ENCODE results near the gene DICER1.

DNA sequence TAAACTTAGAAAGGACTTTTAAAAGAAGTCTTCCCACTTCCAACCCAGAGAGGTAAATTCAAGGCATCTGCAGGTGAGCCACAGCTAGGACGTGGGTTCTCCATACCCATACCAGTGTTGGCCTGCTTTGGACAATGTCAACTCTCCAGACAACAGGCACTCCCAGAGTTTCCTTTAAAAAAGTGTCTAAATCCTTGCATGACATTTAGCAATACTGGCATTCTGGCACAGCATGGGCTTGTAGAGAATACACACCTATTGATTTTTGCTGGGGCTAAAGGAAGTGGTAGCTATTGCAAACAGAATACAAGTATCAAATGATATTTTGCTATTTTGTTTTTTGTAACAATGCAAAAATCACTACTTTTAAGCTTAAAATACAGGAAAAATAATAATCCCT lies 25.8 kb upstream of the DICER1 start:
- TF ChIP-seq EZH2 (IDR thresholded peaks at IDR 0.05; ENCODE audit: borderline replicate concordance, low read depth, low read length, severe bottlenecking), result no peak
- TF ChIP-seq, protein P1, sequence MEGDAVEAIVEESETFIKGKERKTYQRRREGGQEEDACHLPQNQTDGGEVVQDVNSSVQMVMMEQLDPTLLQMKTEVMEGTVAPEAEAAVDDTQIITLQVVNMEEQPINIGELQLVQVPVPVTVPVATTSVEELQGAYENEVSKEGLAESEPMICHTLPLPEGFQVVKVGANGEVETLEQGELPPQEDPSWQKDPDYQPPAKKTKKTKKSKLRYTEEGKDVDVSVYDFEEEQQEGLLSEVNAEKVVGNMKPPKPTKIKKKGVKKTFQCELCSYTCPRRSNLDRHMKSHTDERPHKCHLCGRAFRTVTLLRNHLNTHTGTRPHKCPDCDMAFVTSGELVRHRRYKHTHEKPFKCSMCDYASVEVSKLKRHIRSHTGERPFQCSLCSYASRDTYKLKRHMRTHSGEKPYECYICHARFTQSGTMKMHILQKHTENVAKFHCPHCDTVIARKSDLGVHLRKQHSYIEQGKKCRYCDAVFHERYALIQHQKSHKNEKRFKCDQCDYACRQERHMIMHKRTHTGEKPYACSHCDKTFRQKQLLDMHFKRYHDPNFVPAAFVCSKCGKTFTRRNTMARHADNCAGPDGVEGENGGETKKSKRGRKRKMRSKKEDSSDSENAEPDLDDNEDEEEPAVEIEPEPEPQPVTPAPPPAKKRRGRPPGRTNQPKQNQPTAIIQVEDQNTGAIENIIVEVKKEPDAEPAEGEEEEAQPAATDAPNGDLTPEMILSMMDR (IDR thresholded peaks at IDR 0.05; ENCODE audit: borderline replicate concordance, extremely low read depth, low read length, poor library complexity, severe bottlenecking), result no peak

All from DND-41 (cell line).